GM12891 (cell line): ENCODE measurements around the gene ERICH3.

Experiments
- DNase-seq: peaks from one replicate; pipeline ENCODE4 v3.0.0; 2011; ENCODE audit warnings: low spot score; ENCODE audit not compliant: insufficient read length
- FAIRE-seq: peaks from 2 replicates; lab custom pipeline; 2011; peaks lifted over from hg19 to GRCh38; lab: Jason Lieb, UNC
- PAX5 ChIP-seq: IDR thresholded peaks from 2 replicates; pipeline ENCODE4 v1.6.1; 2011; ENCODE audit warnings: low read length, moderate library complexity, mild to moderate bottlenecking; ENCODE audit not compliant: insufficient read depth, severe bottlenecking
- POLR2A ChIP-seq: IDR thresholded peaks from 2 replicates; pipeline ENCODE4 v1.6.1; 2011; ENCODE audit warnings: low read depth, low read length, control low read depth
- POLR2AphosphoS5 ChIP-seq: IDR thresholded peaks from 2 replicates; pipeline ENCODE4 v1.6.1; 2011; ENCODE audit warnings: low read depth, low read length, control low read depth
- POU2F2 ChIP-seq: IDR thresholded peaks from 2 replicates; pipeline ENCODE4 v1.6.1; 2011; ENCODE audit warnings: low read depth, mild to moderate bottlenecking, control low read depth, low read length, moderate library complexity
- SPI1 ChIP-seq: IDR thresholded peaks from 2 replicates; pipeline ENCODE4 v1.6.1; 2011; ENCODE audit warnings: low read depth, low read length, control low read depth
- TAF1 ChIP-seq: IDR thresholded peaks from 2 replicates; pipeline ENCODE4 v1.6.1; 2011; ENCODE audit warnings: low read depth, low read length, control low read depth

Gene ERICH3

DNA sequence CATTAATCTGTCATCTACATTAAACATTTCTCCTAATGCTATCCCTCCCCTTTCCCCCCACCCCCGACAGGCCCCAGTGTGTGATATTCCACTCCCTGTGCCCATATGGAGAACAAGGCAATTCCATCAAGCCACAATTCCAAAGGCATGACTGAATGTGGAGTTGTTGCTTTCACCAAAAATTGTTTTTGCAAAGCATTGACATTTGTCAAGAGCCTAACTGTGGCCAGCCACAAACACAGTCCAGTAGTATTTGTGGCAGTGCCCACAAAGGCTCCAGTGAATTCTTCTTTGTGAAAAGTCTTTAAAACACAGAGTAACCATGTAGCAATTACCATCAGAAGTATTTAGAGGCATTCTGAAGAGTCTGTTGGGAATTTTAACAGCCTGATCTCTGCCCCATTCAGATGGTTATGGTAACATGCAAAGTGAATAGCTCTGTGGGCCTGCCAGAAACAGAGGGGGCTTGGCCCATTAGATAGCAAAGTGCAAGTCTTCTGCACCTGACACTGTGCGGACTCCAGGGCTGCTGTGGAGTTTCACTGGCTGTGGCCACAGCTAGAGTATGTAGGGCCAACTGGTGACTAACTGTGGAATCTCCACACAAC is 149.6 kb downstream of the ERICH3 start:
- FAIRE-seq = no peak
- no peak for DNase-seq
- TF ChIP-seq PAX5 (no peak), POLR2AphosphoS5 (no peak), POU2F2 (no peak), SPI1 (no peak), POLR2A (no peak), TAF1 (no peak)

GRCh38 chr1:74522148-74522547 is 151.4 kb downstream of the ERICH3 start:
- FAIRE-seq (no peak), DNase-seq (no peak)
- no peak for TF ChIP-seq POU2F2
- TF ChIP-seq POLR2AphosphoS5 = no peak
- TF ChIP-seq TAF1 = no peak
- no peak for TF ChIP-seq PAX5
- no peak for TF ChIP-seq SPI1
